Measurements from ENCODE around the gene ZSCAN12.

The ZSCAN12 gene

GRCh38 chr6:28408076-28408802 is 8.7 kb upstream of the ZSCAN12 start:
- TF ChIP-seq GATA3 (IDR thresholded peaks at IDR 0.05; ENCODE audit: low read depth, low read length), result no peak
- TF ChIP-seq GATA2 (IDR thresholded peaks at IDR 0.05; ENCODE audit: low read depth, low read length), result no peak

GRCh38 chr6:28407401-28407800 is 7.9 kb upstream of the ZSCAN12 start:
- TF ChIP-seq GATA2 (IDR thresholded peaks at IDR 0.05; ENCODE audit: low read depth, low read length), result no peak
- no peak for TF ChIP-seq GATA3 (IDR thresholded peaks at IDR 0.05; ENCODE audit: low read depth, low read length)

DNA sequence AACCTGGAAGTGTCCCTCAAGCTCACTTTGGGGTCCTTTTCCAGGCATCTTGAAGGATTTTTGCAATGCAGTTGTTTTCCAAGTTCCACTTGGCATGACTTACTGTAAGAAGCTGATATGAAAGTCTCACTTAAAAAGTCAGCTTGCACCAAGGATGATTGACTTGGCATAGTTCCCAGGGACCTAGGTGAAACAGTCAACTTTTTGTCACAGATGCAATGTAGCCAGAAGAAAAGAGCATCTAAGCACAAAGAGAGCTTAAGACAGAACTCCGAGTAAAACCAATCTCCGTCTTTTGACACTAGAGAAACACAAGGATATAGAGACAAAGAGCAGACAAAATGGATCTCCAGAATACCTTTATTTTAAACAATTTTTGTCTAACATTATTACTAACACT is 2.6 kb upstream of the ZSCAN12 start:
- TF ChIP-seq GATA3 (IDR thresholded peaks at IDR 0.05; ENCODE audit: low read depth, low read length) (no peak), GATA2 (IDR thresholded peaks at IDR 0.05; ENCODE audit: low read depth, low read length) (no peak)

- no peak for TF ChIP-seq GATA3 (IDR thresholded peaks at IDR 0.05; ENCODE audit: low read depth, low read length)
- no peak for TF ChIP-seq GATA2 (IDR thresholded peaks at IDR 0.05; ENCODE audit: low read depth, low read length)
Observed at GRCh38 chr6:28401172-28401571, 1.6 kb upstream of the ZSCAN12 start.

DNA sequence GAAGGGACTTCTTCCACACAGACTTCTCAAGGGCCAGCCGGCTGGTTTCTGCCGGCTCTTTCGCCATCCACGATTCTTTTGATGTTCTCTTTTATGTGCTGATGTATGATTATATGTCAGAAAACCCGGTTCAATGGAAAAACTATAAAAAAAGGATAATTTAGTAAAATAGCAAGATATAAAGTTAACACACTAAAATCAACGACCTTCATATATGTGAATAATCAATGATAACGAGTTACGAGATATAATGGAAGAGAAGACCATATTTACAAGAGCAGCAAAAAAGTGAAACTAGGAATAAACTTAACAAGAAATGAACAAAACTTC is 540 bp upstream of the ZSCAN12 start:
- TF ChIP-seq GATA3 (IDR thresholded peaks at IDR 0.05; ENCODE audit: low read depth, low read length), result no peak
- no peak for TF ChIP-seq GATA2 (IDR thresholded peaks at IDR 0.05; ENCODE audit: low read depth, low read length)

DNA sequence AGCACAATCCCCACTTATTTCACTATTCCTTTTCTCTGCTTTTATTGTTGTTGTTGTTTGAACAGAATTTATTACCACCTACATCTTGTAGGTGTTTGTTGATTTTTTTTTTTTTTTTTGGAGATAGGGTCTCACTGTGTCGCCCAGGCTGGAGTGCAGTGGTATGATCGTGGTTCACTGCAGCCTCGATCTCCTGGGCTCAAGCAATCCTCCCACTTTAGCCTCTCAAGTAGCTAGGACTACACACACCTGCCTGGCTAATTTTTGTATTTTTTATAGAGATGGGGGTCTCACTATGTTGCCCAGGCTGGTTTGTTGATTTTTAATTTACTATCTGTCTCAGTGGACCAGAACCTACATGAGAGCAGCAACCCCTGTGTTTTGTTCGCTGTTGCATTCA is 3.6 kb downstream of the ZSCAN12 start:
- TF ChIP-seq GATA2 (IDR thresholded peaks at IDR 0.05; ENCODE audit: low read depth, low read length) (no peak), GATA3 (IDR thresholded peaks at IDR 0.05; ENCODE audit: low read depth, low read length) (no peak)

GRCh38 chr6:28393912-28394662 is 5.5 kb downstream of the ZSCAN12 start:
- TF ChIP-seq GATA3 (IDR thresholded peaks at IDR 0.05; ENCODE audit: low read depth, low read length), result no peak
- no peak for TF ChIP-seq GATA2 (IDR thresholded peaks at IDR 0.05; ENCODE audit: low read depth, low read length)

GRCh38 chr6:28390688-28391087 is 8.9 kb downstream of the ZSCAN12 start:
- TF ChIP-seq GATA3 (IDR thresholded peaks at IDR 0.05; ENCODE audit: low read depth, low read length) (no peak), GATA2 (IDR thresholded peaks at IDR 0.05; ENCODE audit: low read depth, low read length) (no peak)

- TF ChIP-seq GATA3 (IDR thresholded peaks at IDR 0.05; ENCODE audit: low read depth, low read length) (no peak), GATA2 (IDR thresholded peaks at IDR 0.05; ENCODE audit: low read depth, low read length) (no peak)
Observed at GRCh38 chr6:28384143-28384533, 15.4 kb downstream of the ZSCAN12 start.

DNA sequence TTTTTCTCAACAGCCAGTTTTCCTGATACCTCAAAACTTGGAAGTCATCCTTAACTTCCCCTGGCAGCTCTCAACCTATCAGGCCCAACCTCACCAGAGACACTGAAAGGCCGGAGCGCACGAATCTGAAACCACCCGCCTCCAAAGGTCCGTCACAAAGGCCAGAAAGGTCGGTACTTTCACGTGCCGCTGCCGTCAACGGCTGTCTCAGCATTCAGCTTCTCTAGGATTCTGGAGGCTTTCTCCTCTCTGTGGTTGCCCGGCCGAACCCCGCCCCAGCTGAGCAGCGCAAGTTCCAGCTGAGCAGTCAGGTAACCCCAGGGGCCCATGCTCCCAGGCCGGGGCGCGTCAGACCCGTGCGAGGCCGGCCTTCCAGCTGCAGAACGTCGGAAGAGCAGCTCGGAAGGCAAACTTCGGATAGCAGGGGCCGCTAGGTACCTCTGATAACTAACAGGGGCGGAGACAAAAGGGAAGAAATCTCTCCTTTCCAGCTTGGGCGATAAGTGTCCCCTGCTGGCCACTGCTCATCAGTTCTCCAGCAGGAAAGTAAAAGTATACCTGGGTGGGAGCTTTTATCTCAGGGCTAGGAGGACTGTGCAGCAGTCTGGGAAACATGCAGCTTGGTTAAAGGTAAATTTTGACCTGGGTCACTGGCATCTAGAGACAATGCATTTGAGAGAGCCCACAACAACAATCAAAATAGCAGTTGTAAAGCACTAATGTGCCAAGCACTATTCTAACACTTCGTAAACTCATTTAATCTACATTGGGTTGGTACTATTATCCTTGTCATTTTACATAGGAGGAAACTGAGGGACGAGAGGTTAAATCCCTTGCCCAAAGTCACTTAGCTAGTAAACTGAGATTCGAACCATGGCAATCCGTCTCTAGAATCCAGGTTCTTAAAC is 16.1 kb downstream of the ZSCAN12 start:
- TF ChIP-seq GATA2 (IDR thresholded peaks at IDR 0.05; ENCODE audit: low read depth, low read length) (no peak), GATA3 (IDR thresholded peaks at IDR 0.05; ENCODE audit: low read depth, low read length) (no peak)

- no peak for TF ChIP-seq GATA2 (IDR thresholded peaks at IDR 0.05; ENCODE audit: low read depth, low read length)
- no peak for TF ChIP-seq GATA3 (IDR thresholded peaks at IDR 0.05; ENCODE audit: low read depth, low read length)
Observed at GRCh38 chr6:28380381-28380780, 19.2 kb downstream of the ZSCAN12 start.

DNA sequence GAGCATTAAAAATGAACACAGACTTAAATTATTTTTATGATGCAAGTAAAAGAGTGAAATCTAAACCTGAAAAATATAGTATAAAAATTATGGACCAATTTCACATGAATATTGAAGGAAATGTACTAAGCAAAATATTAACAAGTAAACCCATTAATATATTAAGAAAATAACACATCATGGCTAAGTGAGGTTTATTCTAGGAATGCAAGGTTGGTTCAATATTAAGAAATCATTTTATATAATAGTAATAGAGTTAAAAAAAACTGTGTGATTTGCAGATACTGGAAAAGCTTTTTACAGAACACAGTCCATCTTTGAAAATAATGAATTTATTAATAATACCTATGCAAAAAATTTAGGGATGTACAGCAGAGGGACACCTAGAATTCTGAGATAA is 20.9 kb downstream of the ZSCAN12 start:
- TF ChIP-seq GATA3 (IDR thresholded peaks at IDR 0.05; ENCODE audit: low read depth, low read length) (no peak), GATA2 (IDR thresholded peaks at IDR 0.05; ENCODE audit: low read depth, low read length) (no peak)

DNA sequence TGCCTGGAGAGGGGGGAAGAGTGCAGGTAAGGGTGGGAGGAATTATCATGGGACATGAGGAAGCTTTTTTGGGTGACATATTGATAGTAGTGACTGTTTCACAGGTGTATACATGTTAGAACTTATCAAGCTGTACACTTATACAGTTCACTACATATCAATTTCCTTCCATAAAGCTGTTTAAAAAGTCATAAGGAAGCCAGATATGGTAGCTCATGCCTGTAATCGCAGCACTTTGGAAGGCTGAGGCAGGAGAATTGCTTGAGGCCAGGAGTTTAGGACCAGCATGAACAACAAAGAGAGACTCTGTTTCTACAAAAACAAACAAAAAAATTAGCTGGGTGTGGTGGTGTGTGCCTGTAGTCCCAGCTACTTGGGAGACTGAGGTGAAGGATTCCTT is 21.7 kb downstream of the ZSCAN12 start:
- no peak for TF ChIP-seq GATA2 (IDR thresholded peaks at IDR 0.05; ENCODE audit: low read depth, low read length)
- TF ChIP-seq GATA3 (IDR thresholded peaks at IDR 0.05; ENCODE audit: low read depth, low read length), result no peak

DNA sequence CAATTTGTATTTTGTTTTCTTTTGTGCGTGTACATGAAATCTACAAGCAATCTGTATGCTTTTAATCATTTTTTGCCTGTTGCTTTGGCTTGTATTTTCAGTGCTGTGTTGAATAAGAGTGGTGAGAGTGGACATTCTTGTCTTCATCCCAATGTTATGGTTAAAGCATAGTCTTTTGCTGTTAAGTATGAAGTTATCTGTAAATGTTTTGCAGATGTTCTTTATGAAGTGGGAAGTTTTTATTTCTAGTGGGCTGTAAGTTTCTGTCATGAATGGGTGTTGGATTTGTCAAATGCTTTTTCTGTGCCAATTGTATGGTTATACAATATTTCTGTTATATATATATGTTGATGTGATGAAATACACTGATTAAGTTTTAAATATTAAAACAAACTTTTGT is 25.6 kb downstream of the ZSCAN12 start:
- TF ChIP-seq GATA2 (IDR thresholded peaks at IDR 0.05; ENCODE audit: low read depth, low read length) (no peak), GATA3 (IDR thresholded peaks at IDR 0.05; ENCODE audit: low read depth, low read length) (no peak)

Data from SH-SY5Y (cell line).